SU-DHL-6 (cell line): ENCODE results near the gene CBX5.

Experiments
- H2AFZ ChIP-seq: fragments of 200-600 bp; sonication (generic); 2 replicates; pipeline ENCODE4 v1.6.1; 2014; ENCODE audit warnings: low read depth, mild to moderate bottlenecking, moderate library complexity, mixed read lengths, antibody characterized with exemption, low read length; ENCODE audit not compliant: severe bottlenecking
- H3F3A ChIP-seq: fragments of 200-600 bp; shearing (Covaris generic); 2 replicates; pipeline ENCODE4 v1.6.0; 2016; ENCODE audit warnings: antibody characterized with exemption, mild to moderate bottlenecking; ENCODE audit not compliant: insufficient read depth
- H3K27ac ChIP-seq: fragments of 200-600 bp; sonication (generic); 2 replicates; pipeline ENCODE4 v1.5.1; 2016; ENCODE audit warnings: low read depth, mild to moderate bottlenecking, low read length, moderate library complexity, mixed read lengths
- H3K27me3 ChIP-seq: fragments of 200-600 bp; sonication (generic), shearing (Covaris generic); 2 replicates; pipeline ENCODE4 v1.6.0; 2014; ENCODE audit warnings: mild to moderate bottlenecking, low read length
- H3K36me3 ChIP-seq: fragments of 200-600 bp; sonication (generic); 2 replicates; pipeline ENCODE4 v1.6.1; 2014; ENCODE audit warnings: mild to moderate bottlenecking, low read length, mixed read lengths
- H3K4me2 ChIP-seq: fragments of 300-600, 200-600 bp; shearing (Covaris generic), sonication (generic); 2 replicates; pipeline ENCODE4 v1.6.0; 2014; ENCODE audit warnings: low read length, low read depth, mild to moderate bottlenecking; ENCODE audit not compliant: poor library complexity, severe bottlenecking
- H3K4me3 ChIP-seq: fragments of 200-600 bp; sonication (generic); 2 replicates; pipeline ENCODE4 v1.5.1; 2014; ENCODE audit warnings: antibody characterized with exemption, low read length, mild to moderate bottlenecking, mixed read lengths; ENCODE audit not compliant: insufficient read depth, poor library complexity, severe bottlenecking
- H3K79me2 ChIP-seq: fragments of 200-600 bp; sonication (generic); 2 replicates; pipeline ENCODE4 v1.6.1; 2014; ENCODE audit warnings: mild to moderate bottlenecking, low read length, moderate library complexity; ENCODE audit not compliant: insufficient read depth
- H3K9ac ChIP-seq: fragments of 200-600 bp; sonication (generic); 2 replicates; pipeline ENCODE4 v1.7.0; 2014; ENCODE audit warnings: mild to moderate bottlenecking, low read length
- H3K9me2 ChIP-seq: fragments of 200-600 bp; sonication (generic); replicated peaks from 2 replicates; pipeline ENCODE4 v1.6.1; 2014; ENCODE audit warnings: low read length; ENCODE audit not compliant: insufficient read depth
- H3K9me3 ChIP-seq: fragments of 200-600 bp; sonication (generic); 2 replicates; pipeline ENCODE4 v1.6.1; 2014; ENCODE audit warnings: low read length, mixed read lengths; ENCODE audit not compliant: insufficient read depth
- H4K20me1 ChIP-seq: fragments of 200-600 bp; sonication (generic); 2 replicates; pipeline ENCODE4 v1.6.1; 2014; ENCODE audit warnings: low read depth, mild to moderate bottlenecking, antibody characterized with exemption, low read length, moderate library complexity, mixed read lengths
- CTCF ChIP-seq: fragments of 200-600 bp; sonication (generic); IDR thresholded peaks from one replicate; pipeline ENCODE4 v1.5.1; 2017; ENCODE audit warnings: antibody characterized with exemption, mild to moderate bottlenecking, low read length, moderate library complexity; ENCODE audit not compliant: insufficient read depth, poor library complexity, severe bottlenecking
- EZH2phosphoT487 ChIP-seq: fragments of 200-600 bp; sonication (generic), shearing (Covaris generic); conservative IDR thresholded peaks from 2 replicates; pipeline ENCODE4 v1.6.1; 2018; ENCODE audit warnings: mild to moderate bottlenecking, antibody characterized with exemption, low read length, moderate library complexity, mixed read lengths

Gene CBX5

DNA sequence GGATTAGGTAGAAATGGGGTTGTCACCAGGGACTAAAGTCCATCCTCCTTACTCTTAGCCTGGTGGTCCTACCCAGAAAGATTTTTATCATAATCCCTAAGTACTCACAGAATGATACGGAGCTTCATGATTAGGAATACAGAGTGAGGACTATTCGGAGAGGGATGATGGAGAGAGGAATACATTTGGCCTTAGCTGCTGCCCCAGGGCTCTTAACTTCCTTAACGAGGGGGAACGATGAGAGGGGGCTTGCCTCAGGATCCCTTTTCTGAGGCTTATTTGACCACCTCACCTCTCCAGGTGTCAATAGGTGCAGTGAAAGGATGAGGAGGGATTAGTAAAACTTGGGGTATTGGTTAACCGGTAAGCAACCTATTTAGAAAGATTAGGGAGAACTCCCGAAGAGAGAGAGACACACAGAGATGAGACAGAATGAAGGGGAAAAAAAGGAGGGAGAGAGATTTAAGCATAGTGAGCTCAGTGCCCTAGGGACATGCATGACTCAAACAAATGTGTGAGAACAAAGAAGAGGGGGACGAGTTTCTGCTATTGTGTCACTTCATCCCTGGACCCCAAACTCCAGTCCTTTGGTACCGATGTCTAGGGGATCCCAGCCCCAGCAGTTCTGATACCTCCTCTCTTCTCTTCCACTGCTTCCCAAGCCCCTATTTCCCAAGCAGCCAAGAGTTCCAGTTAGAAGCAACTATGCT is 19.7 kb upstream of the CBX5 start:
- H3K9me2 ChIP-seq = no peaks in the 10 kb centered on the region
- no peaks in the 10 kb centered on the region for H3K79me2 ChIP-seq
- H3K4me2 ChIP-seq = no peak overlapping the region
- no peak overlapping the region for H3K9ac ChIP-seq
- H2AFZ ChIP-seq = no peak overlapping the region
- H3K4me3 ChIP-seq = no peak overlapping the region
- no peaks in the 10 kb centered on the region for H4K20me1 ChIP-seq
- no peaks in the 10 kb centered on the region for H3K9me3 ChIP-seq
- TF ChIP-seq CTCF = no peak
- no peak for TF ChIP-seq EZH2phosphoT487
- H3K27me3 ChIP-seq = no peaks in the 10 kb centered on the region
- no peaks in the 10 kb centered on the region for H3K36me3 ChIP-seq
- H3F3A ChIP-seq = no peaks in the 10 kb centered on the region
- no peak overlapping the region for H3K27ac ChIP-seq

GRCh38 chr12:54298904-54299303 is 19.0 kb upstream of the CBX5 start:
- TF ChIP-seq CTCF (no peak), EZH2phosphoT487 (no peak)
- Histone ChIP-seq H3K9ac (no peak overlapping the region), H3K9me3 (no peaks in the 10 kb centered on the region), H3K4me2 (no peak overlapping the region), H3K36me3 (no peaks in the 10 kb centered on the region), H3K9me2 (no peaks in the 10 kb centered on the region), H2AFZ (no peak overlapping the region), H3K4me3 (no peak overlapping the region), H4K20me1 (no peaks in the 10 kb centered on the region), H3K27me3 (no peaks in the 10 kb centered on the region), H3F3A (no peaks in the 10 kb centered on the region), H3K79me2 (no peaks in the 10 kb centered on the region), H3K27ac (no peak overlapping the region)

GRCh38 chr12:54296393-54297099 is 16.6 kb upstream of the CBX5 start:
- Histone ChIP-seq H3K27ac (no peak overlapping the region), H4K20me1 (no peaks in the 10 kb centered on the region), H3K9ac (no peak overlapping the region), H3K79me2 (no peaks in the 10 kb centered on the region), H3K27me3 (no peaks in the 10 kb centered on the region), H3K9me3 (no peaks in the 10 kb centered on the region), H3F3A (no peaks in the 10 kb centered on the region), H2AFZ (no peak overlapping the region), H3K4me2 (no peak overlapping the region), H3K9me2 (no peaks in the 10 kb centered on the region), H3K36me3 (no peaks in the 10 kb centered on the region), H3K4me3 (no peak overlapping the region)
- TF ChIP-seq CTCF = no peak
- TF ChIP-seq EZH2phosphoT487 = no peak
